Lower lobe of right lung (tissue), 2 donors: Measurements from ENCODE around the gene SMYD3. TPM values are rescaled to one million over a fixed set of nuclear protein-coding genes. Genes with fewer than 3 reads are reported as not detected.

ENCODE experiments used
- ATAC-seq, 2 donors: fragments of 200-7000 bp; cut with Tn5 transposase; one replicate each; pipeline ENCODE4 v1.9.1; 2020 to 2022; ENCODE audit warnings: mild to moderate bottlenecking in 2 of 2, moderate library complexity in 2 of 2
- DNase-seq: peaks from one replicate; pipeline ENCODE4 v3.0.0-alpha.2; 2020
- H3K27ac ChIP-seq: fragments of 200-600 bp; one replicate; pipeline ENCODE4 v1.8.0; 2022
- H3K27me3 ChIP-seq: fragments of 200-600 bp; one replicate; pipeline ENCODE4 v1.8.0; 2022; ENCODE audit warnings: low read depth
- H3K36me3 ChIP-seq: fragments of 200-600 bp; one replicate; pipeline ENCODE4 v1.8.0; 2022; ENCODE audit warnings: mild to moderate bottlenecking
- H3K4me1 ChIP-seq: fragments of 200-600 bp; one replicate; pipeline ENCODE4 v1.8.0; 2022
- H3K4me3 ChIP-seq: fragments of 200-600 bp; one replicate; pipeline ENCODE4 v1.8.0; 2022; ENCODE audit warnings: mild to moderate bottlenecking
- H3K9me3 ChIP-seq: fragments of 200-600 bp; one replicate; pipeline ENCODE4 v1.8.0; 2022
- CTCF ChIP-seq: fragments of 200-600 bp; IDR thresholded peaks from one replicate; pipeline ENCODE4 v1.8.0; 2022; ENCODE audit warnings: antibody characterized with exemption, mild to moderate bottlenecking
- intact Hi-C: fragments of 100-400 bp; cut with DNase I; formaldehyde crosslinking; loops from one replicate; pipeline ENCODE4 v1.11.0; 2022
- total RNA-seq: library from RNA; stranded (reverse); fragmentation: NEBNext Ultra II Directional; extraction: Animal tissue kit (Norgen Biotek cat#: 25700); gene quantifications from one replicate; pipeline ENCODE4 v1.2.1, GENCODE V29; 2021
- donor health status: DM: no; HTN: yes; CAD: no; lungs with severe emphysema.

Gene SMYD3
- total RNA-seq, 1 donor from 2014 or later: 20.5 TPM

DNA sequence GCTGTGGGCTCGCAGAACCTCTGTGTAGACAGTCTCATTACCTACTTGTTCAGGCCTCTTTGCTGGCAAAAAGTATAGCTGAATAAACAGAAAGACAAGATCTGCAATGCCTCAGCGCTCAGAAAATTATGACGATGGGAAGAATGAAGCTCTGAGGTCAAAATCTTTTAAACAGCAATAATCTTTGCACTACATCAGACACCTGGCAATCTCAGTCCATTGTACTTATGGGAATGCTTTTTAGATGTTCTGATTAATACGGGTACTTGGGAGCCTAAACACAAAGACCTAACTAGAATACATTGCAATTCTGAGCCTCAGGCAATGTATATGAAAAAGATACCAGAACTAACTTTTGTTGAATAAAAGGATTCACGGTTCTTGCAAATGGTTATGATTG is 410.7 kb downstream of the SMYD3 start:
- no peak overlapping the region for H3K4me3 ChIP-seq
- H3K27me3 ChIP-seq: no peaks in the 10 kb centered on the region
- intact Hi-C loops: no loop called here
- H3K9me3 ChIP-seq: no peaks in the 10 kb centered on the region
- TF ChIP-seq CTCF: no peak
- DNase-seq (no peak), ATAC-seq (no peak)
- no peaks in the 10 kb centered on the region for H3K4me1 ChIP-seq
- H3K36me3 ChIP-seq: no peaks in the 10 kb centered on the region
- no peak overlapping the region for H3K27ac ChIP-seq

GRCh38 chr1:246095443-246095842 is 411.6 kb downstream of the SMYD3 start:
- no peak overlapping the region for H3K4me3 ChIP-seq
- no peak for ATAC-seq
- no peak for TF ChIP-seq CTCF
- no peaks in the 10 kb centered on the region for H3K9me3 ChIP-seq
- no peaks in the 10 kb centered on the region for H3K27me3 ChIP-seq
- DNase-seq: no peak
- no peaks in the 10 kb centered on the region for H3K36me3 ChIP-seq
- intact Hi-C loops: no loop called here
- no peak overlapping the region for H3K27ac ChIP-seq
- no peaks in the 10 kb centered on the region for H3K4me1 ChIP-seq

- H3K27me3 ChIP-seq: no peaks in the 10 kb centered on the region
- ATAC-seq (no peak), DNase-seq (no peak)
- intact Hi-C loops: no loop called here
- no peaks in the 10 kb centered on the region for H3K9me3 ChIP-seq
- H3K4me1 ChIP-seq: no peaks in the 10 kb centered on the region
- no peaks in the 10 kb centered on the region for H3K36me3 ChIP-seq
- TF ChIP-seq CTCF: no peak
- no peak overlapping the region for H3K4me3 ChIP-seq
- H3K27ac ChIP-seq: no peak overlapping the region
These were observed 413.8 kb downstream of the SMYD3 start for GRCh38 chr1:246093230-246093629.

- no peaks in the 10 kb centered on the region for H3K9me3 ChIP-seq
- ATAC-seq (no peak), DNase-seq (no peak)
- H3K36me3 ChIP-seq: no peaks in the 10 kb centered on the region
- TF ChIP-seq CTCF: no peak
- intact Hi-C loops: no loop called here
- H3K27me3 ChIP-seq: no peaks in the 10 kb centered on the region
- H3K27ac ChIP-seq: no peak overlapping the region
- no peak overlapping the region for H3K4me3 ChIP-seq
- H3K4me1 ChIP-seq: no peaks in the 10 kb centered on the region
These were observed 414.9 kb downstream of the SMYD3 start for GRCh38 chr1:246092136-246092535.

DNA sequence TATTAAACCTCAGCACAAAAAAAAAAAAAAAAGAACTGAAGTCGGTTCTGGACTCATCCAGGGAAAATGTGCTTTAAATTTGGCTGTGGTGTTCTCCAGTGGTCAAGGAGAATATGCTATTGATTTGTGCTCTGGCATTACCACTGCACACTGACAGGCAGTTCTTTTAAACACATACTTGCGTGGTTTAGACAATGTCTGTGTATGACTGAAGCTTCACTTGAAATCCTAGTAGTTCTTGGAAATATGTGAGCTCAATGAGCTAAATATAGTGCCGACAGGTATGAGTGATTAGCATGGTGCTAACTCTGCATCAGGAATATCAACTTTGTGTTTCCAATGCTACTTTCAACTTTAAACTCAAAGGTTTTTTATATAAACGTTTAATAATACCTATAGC is 415.6 kb downstream of the SMYD3 start:
- Histone ChIP-seq H3K27ac (no peak overlapping the region), H3K4me3 (no peak overlapping the region)
- intact Hi-C loops: no loop called here

More for the DNA sequence above, 415.6 kb downstream of the SMYD3 start:
- Histone ChIP-seq H3K27me3 (no peaks in the 10 kb centered on the region), H3K4me1 (no peaks in the 10 kb centered on the region), H3K36me3 (no peaks in the 10 kb centered on the region), H3K9me3 (no peaks in the 10 kb centered on the region)
- ATAC-seq: no peak
- no peak for DNase-seq
- no peak for TF ChIP-seq CTCF
